ENCODE measurements around the gene FAM167B.

Gene FAM167B

GRCh38 chr1:32215629-32216480 lies 31.2 kb upstream of the FAM167B start:
- DNase-seq (ENCODE audit: low read depth in 2 of 2), result peak; percentile 76 to 79
- peak; percentile 89 for TF ChIP-seq CTCF (IDR thresholded peaks at IDR 0.05; ENCODE audit: low read depth, low read length)
- H3K4me3 ChIP-seq (replicated peaks in 1 of 2; ENCODE audit: low read depth in 2 of 2, low read length in 2 of 2), result no peak overlapping the region

- H3K4me3 ChIP-seq (replicated peaks in 1 of 2; ENCODE audit: low read depth in 2 of 2, low read length in 2 of 2), result no peak overlapping the region
- no peak for DNase-seq (ENCODE audit: low read depth in 2 of 2)
- TF ChIP-seq CTCF (IDR thresholded peaks at IDR 0.05; ENCODE audit: low read depth, low read length), result no peak
Measured at GRCh38 chr1:32216566-32216965, 30.5 kb upstream of the FAM167B start.

GRCh38 chr1:32219022-32219421 lies 28.0 kb upstream of the FAM167B start:
- no peak for DNase-seq (ENCODE audit: low read depth in 2 of 2)
- no peak overlapping the region for H3K4me3 ChIP-seq (replicated peaks in 1 of 2; ENCODE audit: low read depth in 2 of 2, low read length in 2 of 2)
- no peak for TF ChIP-seq CTCF (IDR thresholded peaks at IDR 0.05; ENCODE audit: low read depth, low read length)

DNA sequence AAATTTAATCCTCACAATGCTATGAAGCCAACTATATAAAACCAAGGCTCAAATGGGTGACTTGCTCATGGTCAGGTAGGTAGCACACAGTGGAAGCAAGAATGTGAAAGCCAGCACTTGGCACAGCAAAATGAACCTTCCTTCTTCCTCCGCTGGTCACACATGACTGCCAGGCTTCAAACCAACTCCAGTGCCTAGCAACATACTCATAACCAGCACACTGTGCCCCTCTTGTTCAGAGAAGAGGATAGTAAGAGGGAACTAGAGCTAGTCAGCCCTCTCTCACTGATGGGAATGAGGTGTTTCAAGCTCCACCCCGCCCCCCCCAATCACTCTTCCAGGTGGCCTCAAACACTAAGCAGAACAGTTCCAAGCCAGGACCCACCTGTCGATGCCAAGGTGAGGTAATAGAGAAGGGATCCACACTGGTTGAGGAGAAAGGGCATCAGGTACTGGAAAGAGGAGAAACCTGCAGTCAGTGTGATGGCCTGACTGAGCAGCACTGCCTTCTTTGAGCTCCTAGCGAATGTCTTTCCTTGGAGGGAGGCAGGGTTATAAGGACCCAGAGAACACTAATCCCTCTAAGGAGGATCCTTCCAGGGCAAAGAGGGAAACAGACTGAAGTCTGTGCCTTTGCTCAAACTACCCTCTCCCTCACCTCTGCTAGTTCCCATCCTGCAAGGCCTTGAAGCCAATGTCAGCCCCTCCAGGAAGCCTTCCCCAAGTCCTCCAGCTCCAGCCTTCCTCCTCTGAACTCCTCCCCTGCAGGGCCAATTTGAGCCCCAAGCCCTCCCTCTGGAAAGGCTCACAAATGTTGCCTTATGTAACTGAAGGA lies 26.1 kb upstream of the FAM167B start:
- no peak for DNase-seq (ENCODE audit: low read depth in 2 of 2)
- TF ChIP-seq CTCF (IDR thresholded peaks at IDR 0.05; ENCODE audit: low read depth, low read length), result no peak
- H3K4me3 ChIP-seq (replicated peaks in 1 of 2; ENCODE audit: low read depth in 2 of 2, low read length in 2 of 2), result peak overlapping the region; percentile 61 to 90

- TF ChIP-seq CTCF (IDR thresholded peaks at IDR 0.05; ENCODE audit: low read depth, low read length), result no peak
- no peak for DNase-seq (ENCODE audit: low read depth in 2 of 2)
- peak overlapping the region; percentile 61 to 90 for H3K4me3 ChIP-seq (replicated peaks in 1 of 2; ENCODE audit: low read depth in 2 of 2, low read length in 2 of 2)
Measured at GRCh38 chr1:32221581-32221979, 25.4 kb upstream of the FAM167B start.

DNA sequence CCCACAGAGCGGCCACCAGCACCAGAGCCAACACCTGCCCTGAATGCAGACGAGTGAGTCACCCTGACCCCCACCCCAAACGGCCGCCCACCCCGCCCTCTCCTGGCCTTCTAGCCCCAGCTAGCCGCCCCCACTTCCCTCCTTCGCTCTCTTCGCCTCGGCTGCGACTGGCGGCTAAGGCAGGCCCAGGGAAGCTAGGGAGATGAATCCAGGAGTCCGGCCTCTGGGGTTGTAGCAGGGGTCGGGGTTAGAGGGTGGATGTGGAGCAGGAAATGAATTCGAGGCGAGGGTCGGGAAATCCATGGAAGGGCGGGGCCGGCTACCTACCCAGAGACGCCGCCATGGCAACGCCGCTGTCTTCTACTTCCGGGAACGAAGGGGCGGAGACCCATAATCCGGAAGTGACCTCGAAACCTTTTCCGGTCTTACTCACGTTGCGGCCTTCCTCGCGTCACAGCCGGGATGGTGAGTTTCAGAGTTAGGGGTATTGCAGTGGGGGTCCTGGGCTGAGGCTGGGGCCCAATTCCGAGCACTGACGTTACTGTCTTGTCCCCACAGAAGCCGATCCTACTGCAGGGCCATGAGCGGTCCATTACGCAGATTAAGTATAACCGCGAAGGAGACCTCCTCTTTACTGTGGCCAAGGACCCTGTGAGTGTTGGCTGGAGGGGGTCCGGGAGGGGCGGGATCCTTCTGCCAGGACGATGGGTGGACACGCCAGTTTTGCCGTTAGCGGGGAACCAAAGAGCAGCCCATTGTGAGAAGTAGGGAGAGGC lies 24.9 kb upstream of the FAM167B start, which contains the start of the genes EIF3I and TMEM234:
Gene EIF3I, plus strand, starts transcription at position 428 of the 776 bp plus-strand sequence. Its CDS starts 35 bp downstream, at position 463.
Gene TMEM234, minus strand, starts transcription at position 374 of the 776 bp plus-strand sequence. Its CDS starts 31 bp downstream, at position 343.
- H3K4me3 ChIP-seq (replicated peaks in 1 of 2; ENCODE audit: low read depth in 2 of 2, low read length in 2 of 2), result peak within 1 kb of the TSS; percentile 61 to 90
- peak; percentile 92 for DNase-seq (ENCODE audit: low read depth in 2 of 2)
- TF ChIP-seq CTCF (IDR thresholded peaks at IDR 0.05; ENCODE audit: low read depth, low read length), result no peak
